ENCODE measurements around the gene MAPK12.
"Not testable (repeated sequence)": the region's sequence is repeated elsewhere in the genome, so short reads cannot be mapped to it uniquely, and the experiment has no call there.

Gene MAPK12

DNA sequence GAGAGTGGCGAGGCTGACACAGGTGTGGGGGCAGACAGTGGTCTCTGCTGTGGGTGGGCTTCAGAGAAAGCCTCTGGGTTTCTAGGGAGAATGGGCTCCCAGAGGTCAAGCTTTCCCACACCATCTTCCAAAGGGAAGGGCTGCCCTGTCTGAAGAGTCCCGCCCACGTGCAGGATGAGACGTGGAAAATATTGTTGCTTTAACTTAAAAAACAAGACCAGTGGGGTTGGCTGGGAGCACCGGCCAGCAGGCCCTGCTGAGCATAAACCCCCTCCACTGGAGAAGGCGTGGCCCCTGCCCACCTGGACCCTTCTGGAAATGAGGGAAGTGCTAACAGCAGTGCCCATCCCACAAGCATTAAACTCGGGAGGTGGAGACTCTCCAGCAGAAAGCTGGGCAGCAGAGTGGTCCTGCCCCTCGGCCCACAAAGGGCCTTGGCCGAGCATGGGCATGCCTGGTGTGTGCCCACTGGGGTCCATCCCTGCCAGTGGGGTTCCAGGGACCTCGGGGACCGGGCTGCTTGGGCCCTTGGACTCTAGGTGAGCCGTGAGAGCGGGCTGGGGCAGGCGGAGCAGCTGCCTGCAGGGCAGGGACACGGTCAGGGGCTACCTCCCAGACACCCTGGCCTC lies 45.3 kb downstream of the MAPK12 start:
- no peak for DNase-seq (ENCODE audit: low spot score)

GRCh38 chr22:50215297-50216054 lies 46.0 kb downstream of the MAPK12 start:
- no peak for DNase-seq (ENCODE audit: low spot score)

DNA sequence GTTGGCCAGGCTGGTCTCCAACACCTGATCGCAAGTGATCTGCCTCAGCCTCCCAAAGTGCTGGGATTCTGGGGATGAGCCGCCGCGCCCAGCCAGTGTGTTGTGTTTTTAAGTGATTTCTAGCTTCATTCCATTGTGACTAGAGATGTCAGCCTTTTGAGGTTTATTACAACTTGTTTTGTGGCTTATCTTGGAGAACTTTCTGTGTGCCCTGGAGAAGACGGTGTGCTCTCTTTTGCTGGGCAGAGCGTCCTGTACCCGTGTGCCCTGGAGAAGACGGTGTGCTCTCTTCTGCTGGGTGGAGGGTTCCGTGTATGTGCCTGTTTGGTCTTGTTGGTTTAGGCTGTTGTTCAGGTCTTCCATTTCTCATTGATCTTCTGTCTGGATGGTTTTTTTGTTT lies 48.2 kb downstream of the MAPK12 start:
- DNase-seq (ENCODE audit: low spot score) = no peak

DNA sequence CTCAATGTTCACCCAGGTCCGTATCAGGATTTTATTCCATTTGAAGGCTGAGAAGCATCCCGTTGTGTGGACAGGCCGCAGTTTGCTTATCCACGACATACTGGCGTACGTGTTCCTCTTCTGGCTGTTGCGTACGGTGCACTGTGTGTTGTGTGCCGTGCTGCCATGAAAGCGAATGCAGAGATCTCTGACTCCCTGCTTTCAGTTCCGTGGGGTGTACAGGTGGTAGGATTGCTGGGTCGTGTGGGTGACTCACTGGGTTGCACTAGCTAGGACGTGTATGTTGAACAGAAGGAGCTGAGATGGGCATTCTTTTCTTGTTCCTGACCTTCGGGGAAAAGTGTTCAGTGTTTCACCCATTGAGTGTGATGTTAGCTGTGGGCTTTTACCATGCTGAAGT lies 50.3 kb downstream of the MAPK12 start:
- no peak for DNase-seq (ENCODE audit: low spot score)

- DNase-seq (ENCODE audit: low spot score) = no peak
Measured at GRCh38 chr22:50210378-50211139, 50.9 kb downstream of the MAPK12 start.

DNA sequence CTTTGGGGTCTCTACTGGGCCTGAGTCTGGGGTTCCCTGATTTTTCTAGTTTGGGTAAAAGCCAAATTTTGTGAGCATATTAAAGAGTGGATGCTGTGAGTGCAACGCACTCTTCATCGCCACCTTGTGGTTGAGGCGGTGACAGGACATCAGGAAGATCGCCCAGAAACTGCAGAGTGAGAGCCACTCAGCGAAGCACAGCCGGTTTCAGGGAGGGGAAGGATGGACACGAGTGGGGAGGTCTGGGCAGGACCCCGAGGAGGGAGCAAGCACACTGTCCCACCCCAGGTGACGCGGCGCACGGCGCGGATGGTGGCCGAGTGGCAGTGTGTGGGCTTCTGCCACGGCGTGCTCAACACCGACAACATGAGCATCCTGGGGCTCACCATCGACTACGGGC lies 51.6 kb downstream of the MAPK12 start:
- DNase-seq (ENCODE audit: low spot score) = peak; percentile 59

GRCh38 chr22:50208939-50209892 lies 52.3 kb downstream of the MAPK12 start:
- no peak for DNase-seq (ENCODE audit: low spot score)

DNA sequence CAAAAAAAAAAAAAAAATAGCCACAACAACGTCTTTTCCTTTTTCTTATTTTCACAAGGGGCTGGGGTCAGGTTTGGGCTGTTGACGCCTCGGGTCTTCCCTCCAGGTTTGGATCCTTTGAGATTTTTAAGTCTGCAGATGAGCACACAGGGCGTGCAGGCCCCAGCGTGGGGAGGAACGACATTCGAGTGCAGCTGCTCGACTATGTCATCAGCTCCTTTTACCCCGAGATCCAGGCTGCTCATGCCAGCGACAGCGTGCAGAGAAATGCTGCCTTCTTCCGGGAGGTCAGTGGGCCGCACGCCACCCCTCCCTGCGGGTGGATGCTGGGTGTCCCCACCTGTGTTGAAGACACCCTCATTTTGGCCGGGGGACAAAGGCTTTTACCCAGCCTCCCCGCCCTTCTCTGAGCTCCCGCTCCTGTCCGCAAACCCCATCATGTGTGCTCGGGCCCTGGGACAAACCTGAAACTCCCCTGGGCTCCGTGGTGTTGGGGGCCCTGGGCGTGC lies 53.0 kb downstream of the MAPK12 start:
- no peak for DNase-seq (ENCODE audit: low spot score)

DNA sequence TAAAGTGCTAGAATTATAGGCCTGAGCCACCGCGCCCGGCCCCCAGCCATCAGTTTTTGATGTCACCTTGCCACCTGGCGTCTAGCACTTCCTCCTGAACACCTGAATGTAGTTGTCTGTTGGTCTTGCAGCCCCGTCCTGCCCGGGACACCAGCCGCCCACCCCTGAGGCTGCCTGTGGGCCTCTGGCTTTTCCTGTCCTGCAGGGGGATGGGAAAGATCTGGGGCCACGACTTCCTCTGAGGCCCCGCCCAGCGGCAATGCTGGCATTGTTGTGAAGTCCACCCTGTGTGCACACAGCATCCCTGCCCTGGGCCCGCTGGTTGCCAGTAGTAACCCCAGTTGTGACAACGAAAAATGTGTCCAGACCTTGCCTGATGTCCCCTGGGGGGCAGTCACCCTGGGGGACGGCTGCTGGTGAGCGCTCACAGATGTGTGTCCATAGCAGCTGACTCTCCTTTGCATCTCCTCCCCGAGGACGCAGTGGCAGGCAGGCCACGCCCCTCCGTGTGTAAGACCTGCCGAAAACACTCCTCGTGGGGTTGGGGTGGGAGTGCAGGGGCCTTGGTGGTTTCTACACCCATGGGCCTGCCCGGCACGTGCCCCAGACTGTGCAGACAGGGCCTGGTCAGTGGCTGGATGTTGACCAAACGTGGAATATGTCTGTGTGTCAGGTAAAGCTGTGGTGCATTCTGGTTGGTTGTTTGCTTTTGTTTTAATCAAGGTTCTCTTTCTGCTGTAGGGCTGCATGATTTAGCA lies 53.9 kb downstream of the MAPK12 start:
- no peak for DNase-seq (ENCODE audit: low spot score)

- peak; percentile 28 for DNase-seq (ENCODE audit: low spot score)
Measured at GRCh38 chr22:50206599-50206998, 54.9 kb downstream of the MAPK12 start.

DNA sequence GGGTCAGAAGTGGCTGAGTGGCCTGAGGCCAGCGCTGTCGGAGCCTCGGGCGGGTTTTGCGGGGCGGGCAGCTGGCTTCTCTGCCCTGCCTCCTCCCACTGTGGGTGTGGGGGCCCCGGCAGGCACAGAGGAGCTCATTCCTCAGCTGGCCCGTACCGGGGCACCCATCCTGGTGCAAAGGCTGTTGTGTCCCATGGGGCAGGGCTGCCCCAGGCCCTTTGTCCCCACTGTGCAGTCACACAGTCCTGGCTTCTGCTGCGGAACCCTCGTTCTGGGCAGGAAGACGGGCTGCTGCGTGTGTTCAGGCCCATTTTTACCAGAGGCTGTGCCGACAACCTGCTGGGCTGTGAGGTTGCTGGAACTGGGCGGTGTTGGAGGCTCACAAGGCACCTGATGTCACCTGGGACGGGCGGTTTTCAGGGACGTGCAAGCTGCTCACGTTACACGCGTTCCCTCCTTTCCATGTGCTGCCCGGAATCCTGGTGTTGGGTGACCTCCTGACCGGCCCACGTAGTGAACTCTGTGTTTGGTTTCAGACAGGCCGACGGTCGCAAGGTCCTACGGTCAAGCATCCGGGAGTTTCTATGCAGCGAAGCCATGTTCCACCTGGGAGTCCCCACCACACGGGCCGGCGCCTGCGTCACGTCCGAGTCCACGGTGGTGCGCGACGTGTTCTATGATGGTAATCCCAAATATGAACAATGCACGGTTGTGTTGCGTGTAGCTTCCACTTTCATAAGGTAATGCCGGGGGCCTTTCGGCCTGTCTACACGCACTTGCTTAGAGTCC lies 55.5 kb downstream of the MAPK12 start:
- no peak for DNase-seq (ENCODE audit: low spot score)

DNA sequence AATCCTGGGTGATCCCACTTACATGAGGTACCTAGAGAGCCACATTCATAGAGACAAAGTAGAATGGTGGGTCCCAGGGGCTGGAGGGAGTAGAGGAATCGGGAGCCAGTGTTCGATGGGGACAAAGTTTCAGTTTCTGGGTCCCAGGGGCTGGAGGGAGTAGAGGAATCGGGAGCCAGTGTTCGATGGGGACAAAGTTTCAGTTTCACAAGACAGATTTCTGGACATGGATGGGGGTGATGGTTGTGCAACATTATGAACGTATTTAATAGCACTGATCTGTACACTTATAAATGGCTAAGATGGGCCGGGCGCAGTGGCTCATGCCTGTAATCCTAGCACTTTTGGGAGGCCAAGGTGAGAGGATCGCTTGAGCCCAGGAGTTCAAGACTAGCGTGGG lies 56.5 kb downstream of the MAPK12 start:
- not testable (repeated sequence) for DNase-seq (ENCODE audit: low spot score)

GRCh38 chr22:50204571-50204970 lies 56.9 kb downstream of the MAPK12 start:
- no peak for DNase-seq (ENCODE audit: low spot score)

- DNase-seq (ENCODE audit: low spot score) = no peak
Measured at GRCh38 chr22:50203288-50203687, 58.2 kb downstream of the MAPK12 start.
